Esophagus squamous epithelium (tissue), 4 donors: ENCODE measurements around the gene COL23A1.

Experiments used
- CTCF ChIP-seq, 6 experiments: fragments of 450-650 bp in 4 of 6; fragments of 200-600 bp in 2 of 6; sonication (generic) in 2 of 6; IDR thresholded peaks; one replicate each; pipeline ENCODE4 v1.5.1; 2016 to 2019; ENCODE audit warnings: antibody characterized with exemption in 6 of 6, mild to moderate bottlenecking in 4 of 6, moderate library complexity in 4 of 6
- POLR2A ChIP-seq, 4 donors: fragments of 450-650 bp; IDR thresholded peaks; one replicate each; pipeline ENCODE4 v1.6.1; 2017; ENCODE audit warnings: antibody characterized with exemption in 4 of 4, mild to moderate bottlenecking in 4 of 4, moderate library complexity in 3 of 4

DNA sequence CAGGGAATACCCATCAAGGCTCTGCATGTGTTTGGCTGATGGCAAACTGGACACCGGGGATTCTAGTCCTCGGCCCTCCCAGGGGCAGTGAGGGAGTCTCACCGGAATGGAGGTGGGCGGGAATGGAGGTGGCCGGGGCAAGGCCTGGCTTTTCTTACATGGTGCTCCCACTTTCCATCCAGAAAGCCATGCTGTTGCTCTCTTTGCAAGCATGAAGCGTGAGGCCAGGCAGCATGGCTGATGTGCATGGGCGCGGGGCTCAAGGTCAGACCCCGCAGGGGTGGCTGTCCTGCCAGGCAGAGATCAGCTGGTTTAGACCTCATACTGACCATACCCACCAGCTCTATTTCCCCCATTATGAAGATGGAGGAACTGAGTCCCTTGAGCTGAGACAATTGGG lies 249.6 kb downstream of the COL23A1 start:
- TF ChIP-seq CTCF (IDR thresholded peaks at IDR 0.05) (no peak), POLR2A (IDR thresholded peaks at IDR 0.05) (no peak)
